ENCODE results near the gene SORT1.

Gene SORT1

GRCh38 chr1:109356505-109356904, 41.2 kb downstream of the SORT1 start:
- DNase-seq (ENCODE audit: extremely low read depth, insufficient read length) = no peak
- Histone ChIP-seq H3K4me3 (replicated peaks; ENCODE audit: low read depth, low read length) (no peak overlapping the region), H3K27me3 (replicated peaks; ENCODE audit: control insufficient read depth, insufficient read depth, low read length) (no peaks in the 10 kb centered on the region), H3K36me3 (ENCODE audit: control insufficient read depth, insufficient read depth, low read length) (no peaks in the 10 kb centered on the region)
- no peak for TF ChIP-seq CTCF (IDR thresholded peaks at IDR 0.05; ENCODE audit: insufficient read depth, low read length, poor library complexity, severe bottlenecking)

- no peak for DNase-seq (ENCODE audit: extremely low read depth, insufficient read length)
- no peak for TF ChIP-seq CTCF (IDR thresholded peaks at IDR 0.05; ENCODE audit: insufficient read depth, low read length, poor library complexity, severe bottlenecking)
- no peaks in the 10 kb centered on the region for H3K36me3 ChIP-seq (ENCODE audit: control insufficient read depth, insufficient read depth, low read length)
- no peaks in the 10 kb centered on the region for H3K27me3 ChIP-seq (replicated peaks; ENCODE audit: control insufficient read depth, insufficient read depth, low read length)
- H3K4me3 ChIP-seq (replicated peaks; ENCODE audit: low read depth, low read length) = no peak overlapping the region
Measured at GRCh38 chr1:109354929-109355328, 42.8 kb downstream of the SORT1 start.

- no peak for TF ChIP-seq CTCF (IDR thresholded peaks at IDR 0.05; ENCODE audit: insufficient read depth, low read length, poor library complexity, severe bottlenecking)
- no peaks in the 10 kb centered on the region for H3K27me3 ChIP-seq (replicated peaks; ENCODE audit: control insufficient read depth, insufficient read depth, low read length)
- H3K36me3 ChIP-seq (ENCODE audit: control insufficient read depth, insufficient read depth, low read length) = no peaks in the 10 kb centered on the region
- DNase-seq (ENCODE audit: extremely low read depth, insufficient read length) = no peak
- no peak overlapping the region for H3K4me3 ChIP-seq (replicated peaks; ENCODE audit: low read depth, low read length)
Measured at GRCh38 chr1:109351457-109351856, 46.3 kb downstream of the SORT1 start.

- Histone ChIP-seq H3K36me3 (ENCODE audit: control insufficient read depth, insufficient read depth, low read length) (no peaks in the 10 kb centered on the region), H3K4me3 (replicated peaks; ENCODE audit: low read depth, low read length) (no peak overlapping the region), H3K27me3 (replicated peaks; ENCODE audit: control insufficient read depth, insufficient read depth, low read length) (no peaks in the 10 kb centered on the region)
- DNase-seq (ENCODE audit: extremely low read depth, insufficient read length) = no peak
- TF ChIP-seq CTCF (IDR thresholded peaks at IDR 0.05; ENCODE audit: insufficient read depth, low read length, poor library complexity, severe bottlenecking) = no peak
Measured at GRCh38 chr1:109350655-109351054, 47.1 kb downstream of the SORT1 start.

- DNase-seq (ENCODE audit: extremely low read depth, insufficient read length) = no peak
- Histone ChIP-seq H3K27me3 (replicated peaks; ENCODE audit: control insufficient read depth, insufficient read depth, low read length) (no peaks in the 10 kb centered on the region), H3K4me3 (replicated peaks; ENCODE audit: low read depth, low read length) (no peak overlapping the region), H3K36me3 (ENCODE audit: control insufficient read depth, insufficient read depth, low read length) (no peaks in the 10 kb centered on the region)
- no peak for TF ChIP-seq CTCF (IDR thresholded peaks at IDR 0.05; ENCODE audit: insufficient read depth, low read length, poor library complexity, severe bottlenecking)
Measured at GRCh38 chr1:109350182-109350581, 47.5 kb downstream of the SORT1 start.

- H3K36me3 ChIP-seq (ENCODE audit: control insufficient read depth, insufficient read depth, low read length) = no peaks in the 10 kb centered on the region
- no peak overlapping the region for H3K4me3 ChIP-seq (replicated peaks; ENCODE audit: low read depth, low read length)
- no peaks in the 10 kb centered on the region for H3K27me3 ChIP-seq (replicated peaks; ENCODE audit: control insufficient read depth, insufficient read depth, low read length)
- no peak for TF ChIP-seq CTCF (IDR thresholded peaks at IDR 0.05; ENCODE audit: insufficient read depth, low read length, poor library complexity, severe bottlenecking)
- no peak for DNase-seq (ENCODE audit: extremely low read depth, insufficient read length)
Measured at GRCh38 chr1:109347511-109347910, 50.2 kb downstream of the SORT1 start.

Data from GM06990 (cell line).